22Rv1 (cell line): ENCODE measurements around the gene FRS2.

ENCODE experiments used
- ZFX ChIP-seq: fragments of 450-650 bp; IDR thresholded peaks from 2 replicates; pipeline ENCODE4 v1.6.1; 2017; ENCODE audit warnings: antibody characterized with exemption, borderline replicate concordance
- TF ChIP-seq, protein P1 (sequence below): fragments of 450-650 bp; IDR thresholded peaks from 2 replicates; pipeline ENCODE4 v1.5.1; 2017; ENCODE audit warnings: mild to moderate bottlenecking

DNA sequence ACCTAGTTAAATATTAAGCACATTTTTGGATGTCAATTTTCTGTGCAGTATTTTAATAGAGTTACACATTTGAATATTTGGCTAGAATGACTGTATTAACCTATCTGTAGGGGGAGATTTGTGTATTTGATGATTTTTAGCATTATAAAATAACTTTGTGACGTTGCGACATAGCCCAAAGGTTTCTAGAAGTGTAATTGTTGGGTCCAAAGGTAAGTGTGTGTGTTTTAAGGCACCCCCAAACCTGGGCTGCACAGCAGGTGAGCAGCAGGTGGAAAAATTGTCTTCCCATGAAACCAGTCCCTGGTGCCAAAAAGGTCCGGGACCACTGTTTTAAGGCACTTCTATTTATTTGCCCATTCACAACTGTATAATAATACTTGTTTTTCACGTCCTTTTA lies 118.3 kb downstream of the FRS2 start:
- TF ChIP-seq, protein P1, sequence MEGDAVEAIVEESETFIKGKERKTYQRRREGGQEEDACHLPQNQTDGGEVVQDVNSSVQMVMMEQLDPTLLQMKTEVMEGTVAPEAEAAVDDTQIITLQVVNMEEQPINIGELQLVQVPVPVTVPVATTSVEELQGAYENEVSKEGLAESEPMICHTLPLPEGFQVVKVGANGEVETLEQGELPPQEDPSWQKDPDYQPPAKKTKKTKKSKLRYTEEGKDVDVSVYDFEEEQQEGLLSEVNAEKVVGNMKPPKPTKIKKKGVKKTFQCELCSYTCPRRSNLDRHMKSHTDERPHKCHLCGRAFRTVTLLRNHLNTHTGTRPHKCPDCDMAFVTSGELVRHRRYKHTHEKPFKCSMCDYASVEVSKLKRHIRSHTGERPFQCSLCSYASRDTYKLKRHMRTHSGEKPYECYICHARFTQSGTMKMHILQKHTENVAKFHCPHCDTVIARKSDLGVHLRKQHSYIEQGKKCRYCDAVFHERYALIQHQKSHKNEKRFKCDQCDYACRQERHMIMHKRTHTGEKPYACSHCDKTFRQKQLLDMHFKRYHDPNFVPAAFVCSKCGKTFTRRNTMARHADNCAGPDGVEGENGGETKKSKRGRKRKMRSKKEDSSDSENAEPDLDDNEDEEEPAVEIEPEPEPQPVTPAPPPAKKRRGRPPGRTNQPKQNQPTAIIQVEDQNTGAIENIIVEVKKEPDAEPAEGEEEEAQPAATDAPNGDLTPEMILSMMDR: no peak
- no peak for TF ChIP-seq ZFX
